Urinary bladder (tissue), 4 donors: ENCODE measurements around the gene LCT. TPM values are rescaled to one million over a fixed set of nuclear protein-coding genes. Genes with fewer than 3 reads are reported as not detected.
"Not testable (repeated sequence)": the region's sequence is repeated elsewhere in the genome, so short reads cannot be mapped to it uniquely, and the experiment has no call there.

Experiments used
- DNase-seq: peaks from one replicate; pipeline ENCODE4 v3.0.0-alpha.2; 2015; ENCODE audit errors: extremely low spot score
- H3K27ac ChIP-seq: one replicate; pipeline ENCODE4 v1.5.1; 2013; ENCODE audit warnings: low read depth, mild to moderate bottlenecking, moderate library complexity
- H3K36me3 ChIP-seq: one replicate; pipeline ENCODE4 v1.6.1; 2013; ENCODE audit warnings: mild to moderate bottlenecking, moderate library complexity; ENCODE audit not compliant: insufficient read depth
- H3K4me1 ChIP-seq: one replicate; pipeline ENCODE4 v1.6.1; 2013; ENCODE audit warnings: mild to moderate bottlenecking, moderate library complexity; ENCODE audit not compliant: insufficient read depth
- H3K4me3 ChIP-seq: one replicate; pipeline ENCODE4 v1.5.1; 2013; ENCODE audit warnings: low read depth, low read length
- WGBS: extraction: QIAGEN DNeasy Blood & Tissue Kit; methylation state at CpG from one replicate; pipeline ENCODE4 v1.1.7; 2013; 5-methylcytosine and 5-hydroxymethylcytosine counted together
- polyA plus RNA-seq: library from polyadenylated mRNA; stranded (reverse); fragments of 200-250 nt; gene quantifications from one replicate; pipeline ENCODE4 v1.2.3, GENCODE V29; 2013
- total RNA-seq: library from RNA; depleted of rRNA; stranded (reverse); fragments of >200 nt; gene quantifications from one replicate; pipeline ENCODE4 v1.2.3, GENCODE V29; 2014
- donor health status: healthy with polysubstance abuse.
- donor health status: healthy.

Gene LCT
- total and polyA plus RNA-seq, 2 donors = not detected

DNA sequence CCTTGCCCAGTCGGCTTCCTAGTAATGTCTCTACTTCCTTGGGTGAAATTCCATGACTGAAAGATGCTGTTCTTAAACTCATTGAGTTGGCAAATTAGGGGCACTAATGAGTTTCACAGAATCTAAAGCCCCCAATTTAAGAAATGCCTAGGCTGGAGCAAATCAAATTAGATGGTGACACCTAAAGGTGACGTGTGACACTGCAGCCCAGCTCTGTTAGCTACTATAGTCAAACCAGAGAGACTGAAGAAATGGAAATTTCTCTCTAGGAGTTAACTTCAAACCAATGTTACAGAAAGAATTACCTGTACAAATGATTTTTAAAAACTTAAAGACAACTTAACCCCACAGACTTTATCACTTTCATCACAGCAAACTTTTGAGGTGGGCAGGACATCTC lies 37.2 kb downstream of the LCT start:
- 57% methylated on average over 2 of the region's 2 CpGs for WGBS
- Histone ChIP-seq H3K27ac (no peak overlapping the region), H3K4me3 (no peak overlapping the region), H3K4me1 (no peaks in the 10 kb centered on the region), H3K36me3 (no peaks in the 10 kb centered on the region)
- no peak for DNase-seq

DNA sequence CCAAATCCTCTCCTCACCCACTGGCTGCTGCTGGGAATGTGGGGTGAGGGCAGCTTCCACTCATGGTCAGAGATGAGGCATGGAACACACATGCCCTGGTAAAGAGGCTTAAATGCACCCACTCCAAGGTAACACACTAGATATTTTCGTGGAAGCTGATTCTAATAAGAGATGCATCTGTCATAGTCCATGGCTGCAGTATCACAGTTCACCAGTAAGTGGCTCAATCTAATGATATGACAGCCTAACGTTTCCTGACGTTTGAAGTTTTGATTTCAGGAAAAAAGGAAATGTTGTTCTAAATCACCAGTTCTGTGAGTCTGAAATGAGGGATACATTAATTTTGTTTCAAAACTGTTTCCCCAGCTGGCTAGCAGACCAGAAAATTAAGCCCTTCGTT lies 38.2 kb downstream of the LCT start:
- Histone ChIP-seq H3K27ac (no peak overlapping the region), H3K4me1 (no peaks in the 10 kb centered on the region), H3K4me3 (no peak overlapping the region), H3K36me3 (no peaks in the 10 kb centered on the region)
- WGBS = 50% methylated on average over 4 of the region's 4 CpGs
- DNase-seq = no peak

- no peak for DNase-seq
- H3K4me3 ChIP-seq = no peak overlapping the region
- WGBS = 69% methylated on average over 5 of the region's 5 CpGs
- H3K36me3 ChIP-seq = no peaks in the 10 kb centered on the region
- no peaks in the 10 kb centered on the region for H3K4me1 ChIP-seq
- H3K27ac ChIP-seq = no peak overlapping the region
Measured at GRCh38 chr2:135798275-135798705, 38.7 kb downstream of the LCT start.

- Histone ChIP-seq H3K27ac (no peak overlapping the region), H3K4me1 (no peaks in the 10 kb centered on the region), H3K36me3 (no peaks in the 10 kb centered on the region), H3K4me3 (no peak overlapping the region)
- DNase-seq = no peak
- WGBS = 35% methylated on average over 22 of the region's 22 CpGs
Measured at GRCh38 chr2:135797497-135798274, 39.3 kb downstream of the LCT start.

GRCh38 chr2:135796606-135797005 lies 40.4 kb downstream of the LCT start:
- H3K4me3 ChIP-seq = no peak overlapping the region
- H3K27ac ChIP-seq = no peak overlapping the region
- no peak for DNase-seq
- no peaks in the 10 kb centered on the region for H3K4me1 ChIP-seq
- WGBS = 95% methylated on average over 8 of the region's 8 CpGs
- no peaks in the 10 kb centered on the region for H3K36me3 ChIP-seq

DNA sequence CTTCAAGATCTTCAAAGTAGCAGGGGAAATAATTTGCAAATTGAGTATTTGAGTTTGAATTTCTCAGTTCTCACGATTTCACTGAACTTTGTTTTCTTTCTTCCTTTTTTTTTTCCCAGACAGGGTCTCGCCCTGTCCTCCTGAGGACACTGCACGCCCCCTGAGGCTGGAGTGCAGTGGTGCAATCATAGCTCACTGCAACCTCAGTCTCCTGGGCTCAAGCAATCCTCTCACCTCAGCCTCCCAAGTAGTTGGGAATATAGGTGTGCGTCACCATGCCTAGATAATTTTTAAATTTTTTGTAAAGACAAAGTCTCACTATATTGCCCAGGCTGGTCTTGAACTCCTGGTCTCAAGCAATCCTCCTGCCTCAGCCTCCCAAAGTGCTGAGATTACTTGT lies 41.3 kb downstream of the LCT start:
- not testable (repeated sequence) for H3K36me3 ChIP-seq, H3K27ac ChIP-seq, H3K4me3 ChIP-seq, H3K4me1 ChIP-seq, DNase-seq
- WGBS = 84% methylated on average over 4 of the region's 4 CpGs

GRCh38 chr2:135792401-135793150 lies 44.4 kb downstream of the LCT start:
- Histone ChIP-seq H3K27ac (no peak overlapping the region), H3K4me3 (no peak overlapping the region), H3K4me1 (no peaks in the 10 kb centered on the region), H3K36me3 (no peaks in the 10 kb centered on the region)
- WGBS = 84% methylated on average over 7 of the region's 7 CpGs
- no peak for DNase-seq

GRCh38 chr2:135791418-135792190 lies 45.4 kb downstream of the LCT start:
- Histone ChIP-seq H3K36me3 (no peaks in the 10 kb centered on the region), H3K4me3 (no peak overlapping the region), H3K4me1 (no peaks in the 10 kb centered on the region), H3K27ac (no peak overlapping the region)
- 87% methylated on average over 2 of the region's 2 CpGs for whole genome bisulfite sequencing
- no peak for DNase-seq

DNA sequence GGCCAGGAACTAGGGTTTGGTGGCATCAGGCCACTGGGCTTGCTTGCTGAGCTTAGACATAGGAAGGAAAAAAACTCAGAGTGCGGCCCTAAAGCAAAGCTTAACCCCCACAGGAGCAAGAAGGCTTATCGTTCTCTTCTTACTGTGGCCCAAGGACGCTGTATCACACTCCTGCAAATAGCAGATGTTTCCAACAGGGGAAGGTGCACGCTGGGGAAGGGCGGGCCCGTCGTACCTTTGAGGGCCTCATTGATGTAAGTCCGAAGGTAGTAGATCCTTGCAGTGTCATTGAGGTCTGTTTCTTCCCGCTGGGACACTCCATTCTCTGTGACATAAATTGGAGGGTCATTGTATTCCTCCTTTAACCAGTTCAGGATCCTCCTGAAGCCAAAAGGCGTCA lies 46.6 kb downstream of the LCT start:
- Histone ChIP-seq H3K4me1 (no peaks in the 10 kb centered on the region), H3K4me3 (no peak overlapping the region), H3K27ac (no peak overlapping the region), H3K36me3 (peaks cover 2% of the 10 kb centered on the region)
- 94% methylated on average over 10 of the region's 10 CpGs for WGBS
- no peak for DNase-seq

DNA sequence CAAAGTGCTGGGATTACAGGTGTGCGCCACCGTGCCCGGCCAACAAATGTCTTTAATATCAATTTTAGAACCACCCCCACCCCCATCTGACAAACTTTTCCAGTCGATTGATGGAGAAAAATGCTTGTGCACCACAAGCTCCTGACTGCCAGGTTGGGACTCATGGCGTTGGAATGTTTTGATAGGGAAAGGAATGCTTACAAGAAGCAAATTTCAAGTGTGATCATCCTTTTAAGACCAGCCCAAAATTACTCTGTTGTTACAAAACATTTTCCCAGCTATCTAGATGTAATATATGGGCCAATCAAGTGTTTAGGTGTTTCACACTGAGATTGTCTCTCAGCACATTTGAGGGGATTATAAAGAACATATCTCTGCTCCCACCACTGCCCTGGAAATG lies 50.2 kb downstream of the LCT start:
- no peak for DNase-seq
- H3K4me3 ChIP-seq = no peak overlapping the region
- H3K27ac ChIP-seq = no peak overlapping the region
- WGBS = 84% methylated on average over 5 of the region's 5 CpGs
- peaks cover 10% of the 10 kb centered on the region for H3K36me3 ChIP-seq
- H3K4me1 ChIP-seq = no peaks in the 10 kb centered on the region

DNA sequence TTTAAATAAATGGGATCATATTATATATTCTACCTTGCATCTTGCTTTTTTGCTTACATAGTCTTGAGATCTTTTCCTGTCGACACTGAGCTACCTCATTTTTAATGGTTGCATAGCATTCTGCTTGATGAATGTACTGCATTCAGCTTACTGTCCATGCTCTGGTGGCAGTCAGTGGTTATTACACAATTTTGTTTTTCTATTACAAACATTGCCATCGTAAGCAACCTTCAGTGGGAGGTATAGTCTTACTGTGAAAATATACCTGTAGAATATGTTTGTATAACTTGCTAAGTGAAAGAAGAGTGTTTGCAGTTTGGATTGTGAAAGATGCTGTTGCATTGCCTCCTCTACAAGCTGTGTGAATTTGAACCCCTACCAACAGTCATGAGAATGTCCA lies 52.0 kb downstream of the LCT start:
- H3K36me3 ChIP-seq = peaks cover 14% of the 10 kb centered on the region
- H3K4me3 ChIP-seq = no peak overlapping the region
- 96% methylated on average over 2 of the region's 2 CpGs for WGBS
- no peak for DNase-seq
- no peaks in the 10 kb centered on the region for H3K4me1 ChIP-seq
- H3K27ac ChIP-seq = no peak overlapping the region

GRCh38 chr2:135783439-135783838 lies 53.5 kb downstream of the LCT start:
- Histone ChIP-seq H3K4me1 (no peaks in the 10 kb centered on the region), H3K27ac (no peak overlapping the region), H3K4me3 (no peak overlapping the region), H3K36me3 (peaks cover 14% of the 10 kb centered on the region)
- 73% methylated on average over 3 of the region's 3 CpGs for WGBS
- no peak for DNase-seq

DNA sequence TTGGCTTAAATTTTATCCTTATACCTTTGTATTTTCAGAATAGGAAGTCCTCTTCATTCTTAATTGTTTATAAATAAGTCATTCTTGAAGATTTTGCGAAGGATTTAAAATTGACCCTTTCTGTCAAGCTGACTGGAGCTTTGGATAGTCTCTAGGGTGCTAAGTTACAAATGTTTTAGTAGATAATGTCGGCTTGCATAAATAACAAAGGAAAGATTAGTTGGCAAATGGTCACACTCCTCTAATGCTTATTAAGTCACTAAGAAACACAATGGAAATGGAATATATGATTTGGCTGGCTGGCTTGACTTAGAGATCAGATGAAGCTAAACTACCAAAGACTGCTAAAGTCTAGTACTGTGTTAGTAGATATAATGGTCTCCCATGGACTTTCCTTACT lies 54.8 kb downstream of the LCT start:
- Histone ChIP-seq H3K27ac (no peak overlapping the region), H3K4me3 (no peak overlapping the region), H3K4me1 (no peaks in the 10 kb centered on the region), H3K36me3 (peaks cover 14% of the 10 kb centered on the region)
- WGBS = 80% methylated on average over 2 of the region's 2 CpGs
- DNase-seq = no peak

GRCh38 chr2:135776367-135776766 lies 60.6 kb downstream of the LCT start:
- 98% methylated on average over 7 of the region's 7 CpGs for WGBS
- H3K27ac ChIP-seq = no peak overlapping the region
- H3K4me3 ChIP-seq = no peak overlapping the region
- peaks cover 13% of the 10 kb centered on the region for H3K36me3 ChIP-seq
- no peaks in the 10 kb centered on the region for H3K4me1 ChIP-seq
- no peak for DNase-seq
